ENCODE data around the gene NTF4. TPM values are rescaled to one million over a fixed set of nuclear protein-coding genes. Genes with fewer than 3 reads are reported as not detected.

The NTF4 gene
- total and polyA plus RNA-seq, 2 of the 13 experiments (the other 11 are each of a cell fraction or from before 2014, with no cell fraction given) = not detected

- TF ChIP-seq, protein P1, sequence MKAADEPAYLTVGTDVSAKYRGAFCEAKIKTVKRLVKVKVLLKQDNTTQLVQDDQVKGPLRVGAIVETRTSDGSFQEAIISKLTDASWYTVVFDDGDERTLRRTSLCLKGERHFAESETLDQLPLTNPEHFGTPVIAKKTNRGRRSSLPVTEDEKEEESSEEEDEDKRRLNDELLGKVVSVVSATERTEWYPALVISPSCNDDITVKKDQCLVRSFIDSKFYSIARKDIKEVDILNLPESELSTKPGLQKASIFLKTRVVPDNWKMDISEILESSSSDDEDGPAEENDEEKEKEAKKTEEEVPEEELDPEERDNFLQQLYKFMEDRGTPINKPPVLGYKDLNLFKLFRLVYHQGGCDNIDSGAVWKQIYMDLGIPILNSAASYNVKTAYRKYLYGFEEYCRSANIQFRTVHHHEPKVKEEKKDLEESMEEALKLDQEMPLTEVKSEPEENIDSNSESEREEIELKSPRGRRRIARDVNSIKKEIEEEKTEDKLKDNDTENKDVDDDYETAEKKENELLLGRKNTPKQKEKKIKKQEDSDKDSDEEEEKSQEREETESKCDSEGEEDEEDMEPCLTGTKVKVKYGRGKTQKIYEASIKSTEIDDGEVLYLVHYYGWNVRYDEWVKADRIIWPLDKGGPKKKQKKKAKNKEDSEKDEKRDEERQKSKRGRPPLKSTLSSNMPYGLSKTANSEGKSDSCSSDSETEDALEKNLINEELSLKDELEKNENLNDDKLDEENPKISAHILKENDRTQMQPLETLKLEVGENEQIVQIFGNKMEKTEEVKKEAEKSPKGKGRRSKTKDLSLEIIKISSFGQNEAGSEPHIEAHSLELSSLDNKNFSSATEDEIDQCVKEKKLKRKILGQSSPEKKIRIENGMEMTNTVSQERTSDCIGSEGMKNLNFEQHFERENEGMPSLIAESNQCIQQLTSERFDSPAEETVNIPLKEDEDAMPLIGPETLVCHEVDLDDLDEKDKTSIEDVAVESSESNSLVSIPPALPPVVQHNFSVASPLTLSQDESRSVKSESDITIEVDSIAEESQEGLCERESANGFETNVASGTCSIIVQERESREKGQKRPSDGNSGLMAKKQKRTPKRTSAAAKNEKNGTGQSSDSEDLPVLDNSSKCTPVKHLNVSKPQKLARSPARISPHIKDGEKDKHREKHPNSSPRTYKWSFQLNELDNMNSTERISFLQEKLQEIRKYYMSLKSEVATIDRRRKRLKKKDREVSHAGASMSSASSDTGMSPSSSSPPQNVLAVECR (CRISPR knock-in tag; IDR thresholded peaks at IDR 0.05; ENCODE audit: borderline replicate concordance) = peak; percentile 27; the same call in 1 of the 2 replicates
- TF ChIP-seq, protein P2, sequence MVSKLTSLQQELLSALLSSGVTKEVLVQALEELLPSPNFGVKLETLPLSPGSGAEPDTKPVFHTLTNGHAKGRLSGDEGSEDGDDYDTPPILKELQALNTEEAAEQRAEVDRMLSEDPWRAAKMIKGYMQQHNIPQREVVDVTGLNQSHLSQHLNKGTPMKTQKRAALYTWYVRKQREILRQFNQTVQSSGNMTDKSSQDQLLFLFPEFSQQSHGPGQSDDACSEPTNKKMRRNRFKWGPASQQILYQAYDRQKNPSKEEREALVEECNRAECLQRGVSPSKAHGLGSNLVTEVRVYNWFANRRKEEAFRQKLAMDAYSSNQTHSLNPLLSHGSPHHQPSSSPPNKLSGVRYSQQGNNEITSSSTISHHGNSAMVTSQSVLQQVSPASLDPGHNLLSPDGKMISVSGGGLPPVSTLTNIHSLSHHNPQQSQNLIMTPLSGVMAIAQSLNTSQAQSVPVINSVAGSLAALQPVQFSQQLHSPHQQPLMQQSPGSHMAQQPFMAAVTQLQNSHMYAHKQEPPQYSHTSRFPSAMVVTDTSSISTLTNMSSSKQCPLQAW (CRISPR knock-in tag; IDR thresholded peaks at IDR 0.05) = peak; percentile 86
- TF ChIP-seq ZNF160 (CRISPR knock-in tag; IDR thresholded peaks at IDR 0.05) (no peak), ZC3H13 (CRISPR knock-in tag; IDR thresholded peaks at IDR 0.05) (peak; percentile 78; the same call in 1 of the 2 replicates), DPF2 (CRISPR knock-in tag; IDR thresholded peaks at IDR 0.05; ENCODE audit: borderline replicate concordance, low read depth) (no peak), HNRNPLL (IDR thresholded peaks at IDR 0.05; ENCODE audit: low read depth, low read length, poor library complexity, severe bottlenecking) (peak; percentile 51), ZNF782 (CRISPR knock-in tag; IDR thresholded peaks at IDR 0.05; ENCODE audit: borderline replicate concordance) (peak; percentile 66; the same call in 1 of the 2 replicates), KDM4B (CRISPR knock-in tag; IDR thresholded peaks at IDR 0.05) (peak; percentile 73; the same call in 1 of the 2 replicates), NAIF1 (CRISPR knock-in tag; IDR thresholded peaks at IDR 0.05; ENCODE audit: borderline replicate concordance) (no peak; the same call in 1 of the 2 replicates), GLI4 (CRISPR knock-in tag; IDR thresholded peaks at IDR 0.05; ENCODE audit: borderline replicate concordance) (peak; percentile 44; the same call in 1 of the 2 replicates), NFYB (CRISPR knock-in tag; IDR thresholded peaks at IDR 0.05) (peak; percentile 65), SIN3A (IDR thresholded peaks at IDR 0.05; ENCODE audit: borderline replicate concordance, low read depth, low read length) (peak; percentile 68; the same call in 1 of the 2 replicates), LCORL (IDR thresholded peaks at IDR 0.05) (no peak), LCORL (CRISPR knock-in tag; IDR thresholded peaks at IDR 0.05) (peak; percentile 26; the same call in 1 of the 2 replicates)
- TF ChIP-seq, protein P3, sequence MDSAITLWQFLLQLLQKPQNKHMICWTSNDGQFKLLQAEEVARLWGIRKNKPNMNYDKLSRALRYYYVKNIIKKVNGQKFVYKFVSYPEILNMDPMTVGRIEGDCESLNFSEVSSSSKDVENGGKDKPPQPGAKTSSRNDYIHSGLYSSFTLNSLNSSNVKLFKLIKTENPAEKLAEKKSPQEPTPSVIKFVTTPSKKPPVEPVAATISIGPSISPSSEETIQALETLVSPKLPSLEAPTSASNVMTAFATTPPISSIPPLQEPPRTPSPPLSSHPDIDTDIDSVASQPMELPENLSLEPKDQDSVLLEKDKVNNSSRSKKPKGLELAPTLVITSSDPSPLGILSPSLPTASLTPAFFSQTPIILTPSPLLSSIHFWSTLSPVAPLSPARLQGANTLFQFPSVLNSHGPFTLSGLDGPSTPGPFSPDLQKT (CRISPR knock-in tag; IDR thresholded peaks at IDR 0.05; ENCODE audit: borderline replicate concordance) = no peak
- TF ChIP-seq, protein P4, sequence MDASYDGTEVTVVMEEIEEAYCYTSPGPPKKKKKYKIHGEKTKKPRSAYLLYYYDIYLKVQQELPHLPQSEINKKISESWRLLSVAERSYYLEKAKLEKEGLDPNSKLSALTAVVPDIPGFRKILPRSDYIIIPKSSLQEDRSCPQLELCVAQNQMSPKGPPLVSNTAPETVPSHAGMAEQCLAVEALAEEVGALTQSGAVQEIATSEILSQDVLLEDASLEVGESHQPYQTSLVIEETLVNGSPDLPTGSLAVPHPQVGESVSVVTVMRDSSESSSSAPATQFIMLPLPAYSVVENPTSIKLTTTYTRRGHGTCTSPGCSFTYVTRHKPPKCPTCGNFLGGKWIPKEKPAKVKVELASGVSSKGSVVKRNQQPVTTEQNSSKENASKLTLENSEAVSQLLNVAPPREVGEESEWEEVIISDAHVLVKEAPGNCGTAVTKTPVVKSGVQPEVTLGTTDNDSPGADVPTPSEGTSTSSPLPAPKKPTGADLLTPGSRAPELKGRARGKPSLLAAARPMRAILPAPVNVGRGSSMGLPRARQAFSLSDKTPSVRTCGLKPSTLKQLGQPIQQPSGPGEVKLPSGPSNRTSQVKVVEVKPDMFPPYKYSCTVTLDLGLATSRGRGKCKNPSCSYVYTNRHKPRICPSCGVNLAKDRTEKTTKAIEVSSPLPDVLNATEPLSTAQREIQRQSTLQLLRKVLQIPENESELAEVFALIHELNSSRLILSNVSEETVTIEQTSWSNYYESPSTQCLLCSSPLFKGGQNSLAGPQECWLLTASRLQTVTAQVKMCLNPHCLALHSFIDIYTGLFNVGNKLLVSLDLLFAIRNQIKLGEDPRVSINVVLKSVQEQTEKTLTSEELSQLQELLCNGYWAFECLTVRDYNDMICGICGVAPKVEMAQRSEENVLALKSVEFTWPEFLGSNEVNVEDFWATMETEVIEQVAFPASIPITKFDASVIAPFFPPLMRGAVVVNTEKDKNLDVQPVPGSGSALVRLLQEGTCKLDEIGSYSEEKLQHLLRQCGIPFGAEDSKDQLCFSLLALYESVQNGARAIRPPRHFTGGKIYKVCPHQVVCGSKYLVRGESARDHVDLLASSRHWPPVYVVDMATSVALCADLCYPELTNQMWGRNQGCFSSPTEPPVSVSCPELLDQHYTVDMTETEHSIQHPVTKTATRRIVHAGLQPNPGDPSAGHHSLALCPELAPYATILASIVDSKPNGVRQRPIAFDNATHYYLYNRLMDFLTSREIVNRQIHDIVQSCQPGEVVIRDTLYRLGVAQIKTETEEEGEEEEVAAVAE (CRISPR knock-in tag; IDR thresholded peaks at IDR 0.05; ENCODE audit: borderline replicate concordance) = peak; percentile 65; the same call in 1 of the 2 replicates
These were observed 49.4 kb upstream of the NTF4 start, which contains the start of gene LIN7B (continued) for GRCh38 chr19:49113762-49114629.

Measured in HepG2 (cell line).